ENCODE measurements around the gene PUDP. TPM values are rescaled to one million over a fixed set of nuclear protein-coding genes. Genes with fewer than 3 reads are reported as not detected.

The PUDP gene
- total RNA-seq, 1 donor from 2014 or later, result 6.1 TPM

DNA sequence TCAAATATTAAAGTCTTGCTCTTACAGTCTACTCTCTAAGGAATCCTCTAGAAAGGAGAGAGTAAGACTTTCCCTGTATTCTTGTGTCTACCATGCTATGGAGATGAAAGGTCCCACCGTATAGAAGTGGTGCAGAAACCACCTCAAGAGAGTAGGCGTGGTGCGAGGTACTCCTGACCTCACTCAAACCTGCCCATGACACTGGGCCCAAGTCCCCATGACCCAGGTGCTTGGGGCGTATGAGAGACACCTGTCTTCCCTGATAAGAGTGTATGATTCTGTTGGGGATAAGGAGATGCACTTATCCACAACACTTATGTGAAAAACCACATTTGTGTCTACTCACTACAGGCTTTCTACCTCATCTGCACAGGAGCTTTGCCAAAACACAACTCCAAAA lies 55.4 kb downstream of the PUDP start:
- no peaks in the 10 kb centered on the region for H3K36me3 ChIP-seq (ENCODE audit: control insufficient read depth, insufficient read depth, low read length)
- no peak overlapping the region for H3K4me3 ChIP-seq (ENCODE audit: low read depth, low read length)
- TF ChIP-seq CTCF (IDR thresholded peaks at IDR 0.05; ENCODE audit: insufficient read depth, low read length, severe bottlenecking), result no peak
- DNase-seq (ENCODE audit: low read depth), result no peak
- FAIRE-seq, result no peak
- no peaks in the 10 kb centered on the region for H3K27me3 ChIP-seq (ENCODE audit: control insufficient read depth, insufficient read depth, low read length)

GRCh38 chrX:7091923-7092322 lies 56.0 kb downstream of the PUDP start:
- no peak overlapping the region for H3K4me3 ChIP-seq (ENCODE audit: low read depth, low read length)
- H3K27me3 ChIP-seq (ENCODE audit: control insufficient read depth, insufficient read depth, low read length), result no peaks in the 10 kb centered on the region
- DNase-seq (ENCODE audit: low read depth) (no peak), FAIRE-seq (no peak)
- H3K36me3 ChIP-seq (ENCODE audit: control insufficient read depth, insufficient read depth, low read length), result no peaks in the 10 kb centered on the region
- TF ChIP-seq CTCF (IDR thresholded peaks at IDR 0.05; ENCODE audit: insufficient read depth, low read length, severe bottlenecking), result no peak

DNA sequence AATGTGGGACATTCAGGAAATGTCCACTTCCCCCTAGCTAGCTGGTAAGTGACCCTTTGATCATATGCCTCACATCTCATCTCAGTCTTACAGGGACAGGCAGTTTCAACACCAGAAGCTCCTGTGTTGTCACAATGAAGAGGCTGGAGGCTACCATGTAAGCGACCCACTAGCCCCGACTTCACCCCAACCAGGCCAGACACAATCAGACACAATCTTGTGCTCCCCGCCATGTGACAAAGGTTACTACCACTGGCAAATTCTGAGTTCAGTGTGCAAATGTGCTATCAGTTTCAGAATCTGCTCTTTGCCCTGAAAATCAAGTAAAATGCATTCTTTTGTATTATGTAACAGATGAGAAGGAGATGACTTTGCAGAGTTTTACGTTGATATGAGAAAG lies 57.3 kb downstream of the PUDP start:
- FAIRE-seq (no peak), DNase-seq (ENCODE audit: low read depth) (no peak)
- TF ChIP-seq CTCF (IDR thresholded peaks at IDR 0.05; ENCODE audit: insufficient read depth, low read length, severe bottlenecking), result no peak
- H3K36me3 ChIP-seq (ENCODE audit: control insufficient read depth, insufficient read depth, low read length), result no peaks in the 10 kb centered on the region
- no peak overlapping the region for H3K4me3 ChIP-seq (ENCODE audit: low read depth, low read length)
- no peaks in the 10 kb centered on the region for H3K27me3 ChIP-seq (ENCODE audit: control insufficient read depth, insufficient read depth, low read length)

DNA sequence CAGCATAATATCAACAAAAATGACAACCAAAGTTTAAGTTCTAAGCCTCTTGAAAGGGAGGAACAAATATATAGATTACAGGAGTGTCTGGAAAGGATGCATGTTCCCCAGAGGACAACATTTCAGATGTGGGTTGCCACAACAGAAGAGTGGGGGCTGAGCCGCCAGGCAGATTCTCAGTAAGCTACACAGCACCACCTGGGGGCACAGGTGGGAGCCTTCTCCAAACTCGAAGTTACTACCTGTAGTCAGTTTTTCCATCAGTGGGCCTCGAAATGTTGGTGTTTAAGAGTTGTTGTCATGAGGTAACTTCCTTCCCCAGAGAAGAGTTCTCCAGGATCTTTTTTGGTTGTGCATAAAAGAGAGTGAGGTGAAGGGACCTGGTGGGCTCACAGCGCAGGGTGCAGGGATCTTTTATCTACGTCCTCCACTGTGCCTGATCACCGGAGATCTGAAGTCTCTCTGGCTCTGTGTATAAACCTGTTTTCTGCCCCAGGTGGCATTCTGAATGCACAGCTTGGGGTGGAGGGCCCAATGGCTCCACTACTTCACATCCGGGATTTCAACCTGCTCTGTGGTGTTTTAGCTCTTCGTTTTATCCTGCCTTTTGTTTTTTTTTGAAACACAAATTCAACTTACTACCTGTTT lies 58.9 kb downstream of the PUDP start:
- FAIRE-seq (no peak), DNase-seq (ENCODE audit: low read depth) (no peak)
- no peak overlapping the region for H3K4me3 ChIP-seq (ENCODE audit: low read depth, low read length)
- no peak for TF ChIP-seq CTCF (IDR thresholded peaks at IDR 0.05; ENCODE audit: insufficient read depth, low read length, severe bottlenecking)
- H3K36me3 ChIP-seq (ENCODE audit: control insufficient read depth, insufficient read depth, low read length), result no peaks in the 10 kb centered on the region
- no peaks in the 10 kb centered on the region for H3K27me3 ChIP-seq (ENCODE audit: control insufficient read depth, insufficient read depth, low read length)

DNA sequence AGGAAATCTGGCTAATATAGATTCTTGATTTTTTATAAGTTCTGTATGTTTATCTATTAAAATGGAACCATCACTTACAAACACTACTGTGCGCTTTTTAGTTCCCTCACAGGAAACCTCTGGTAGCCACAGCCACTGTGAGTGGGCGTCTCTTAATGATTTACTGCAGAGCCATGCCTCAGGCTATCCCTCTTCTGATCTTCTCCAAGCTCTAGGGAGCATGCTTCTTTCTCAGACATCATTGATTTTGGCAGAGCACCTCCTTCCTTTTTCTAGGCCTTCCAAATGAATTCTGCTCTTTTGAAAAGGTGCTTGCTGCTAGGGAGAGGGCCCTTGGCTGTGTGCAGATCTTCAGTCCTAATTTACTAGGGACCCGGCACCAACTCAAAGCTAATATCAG lies 61.6 kb downstream of the PUDP start:
- Histone ChIP-seq H3K27me3 (ENCODE audit: control insufficient read depth, insufficient read depth, low read length) (no peaks in the 10 kb centered on the region), H3K36me3 (ENCODE audit: control insufficient read depth, insufficient read depth, low read length) (no peaks in the 10 kb centered on the region), H3K4me3 (ENCODE audit: low read depth, low read length) (no peak overlapping the region)
- FAIRE-seq (no peak), DNase-seq (ENCODE audit: low read depth) (no peak)
- TF ChIP-seq CTCF (IDR thresholded peaks at IDR 0.05; ENCODE audit: insufficient read depth, low read length, severe bottlenecking), result no peak

DNA sequence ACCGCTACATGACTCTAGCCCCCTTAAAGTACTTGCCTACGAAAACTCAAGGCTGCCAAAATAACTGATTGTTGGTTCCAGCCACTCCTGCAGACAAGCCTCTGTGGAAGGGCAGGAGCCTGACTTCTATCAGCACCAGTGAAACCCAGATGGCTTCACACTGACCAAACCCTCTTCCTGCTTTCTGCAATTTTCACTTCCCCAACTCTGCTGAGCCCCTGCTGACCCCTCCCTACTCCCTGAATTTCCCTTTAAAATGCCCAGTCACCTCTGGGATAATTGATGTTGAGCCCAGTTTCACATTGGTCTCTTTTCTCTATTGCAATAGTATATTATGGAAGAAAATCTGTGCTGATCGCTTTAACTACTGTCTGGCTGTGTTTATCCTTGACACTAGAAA lies 62.1 kb downstream of the PUDP start:
- Histone ChIP-seq H3K36me3 (ENCODE audit: control insufficient read depth, insufficient read depth, low read length) (no peaks in the 10 kb centered on the region), H3K4me3 (ENCODE audit: low read depth, low read length) (no peak overlapping the region), H3K27me3 (ENCODE audit: control insufficient read depth, insufficient read depth, low read length) (no peaks in the 10 kb centered on the region)
- DNase-seq (ENCODE audit: low read depth) (no peak), FAIRE-seq (no peak)
- TF ChIP-seq CTCF (IDR thresholded peaks at IDR 0.05; ENCODE audit: insufficient read depth, low read length, severe bottlenecking), result no peak
